ENCODE measurements around the gene EDN1.

The EDN1 gene

DNA sequence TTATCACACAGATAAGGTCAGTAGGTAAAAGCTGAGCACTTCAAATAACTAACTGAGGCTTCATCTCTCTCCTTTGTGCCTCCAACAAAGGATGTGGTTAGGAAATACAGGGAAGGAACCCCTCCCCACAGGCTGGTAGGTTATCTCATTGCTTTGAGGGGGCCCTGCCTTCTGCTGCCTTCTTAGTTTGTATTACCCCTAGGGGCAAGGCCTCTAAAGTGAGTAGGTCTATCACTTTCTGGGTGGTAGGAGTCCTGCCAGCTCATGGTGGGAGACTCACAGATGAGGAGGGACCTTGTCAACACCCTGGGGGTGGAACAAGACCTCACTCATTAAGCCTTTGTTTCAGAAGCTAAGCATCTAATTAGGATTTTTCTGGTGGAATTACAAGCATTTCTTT is 34.6 kb downstream of the EDN1 start:
- POLR2A ChIA-PET = no interaction called here
- no peak for DNase-seq (ENCODE audit: extremely low spot score)
- CTCF ChIA-PET = interaction anchor here (1.0 to 2.1 kb wide), 4 partner anchors 11 to 670 kb away, joined by 3 to 7 read pairs (median 4); partner anchors contain the start of gene EDN1
- no peak for TF ChIP-seq CTCF (IDR thresholded peaks at IDR 0.05; ENCODE audit: control extremely low read depth, extremely low read depth, low read depth, missing control alignments)

DNA sequence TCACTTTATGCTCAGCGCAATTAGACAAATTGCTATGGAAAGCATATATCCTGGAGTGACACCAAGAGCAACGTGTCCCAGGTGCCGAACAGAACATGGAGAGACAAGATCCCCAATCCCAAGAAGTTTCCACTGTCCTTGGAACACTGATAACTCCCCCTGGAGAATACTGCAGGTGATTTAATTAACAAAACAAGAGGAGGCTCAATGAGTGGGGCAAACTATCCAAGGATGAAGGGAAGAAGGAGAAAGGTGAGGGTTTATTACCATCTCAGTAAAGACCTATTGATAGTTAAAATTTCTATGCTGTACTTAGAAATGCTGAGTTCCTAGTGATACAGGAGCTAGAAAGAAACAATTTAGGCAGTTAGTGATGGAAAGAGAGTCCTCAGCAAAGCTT is 35.7 kb downstream of the EDN1 start:
- TF ChIP-seq CTCF (IDR thresholded peaks at IDR 0.05; ENCODE audit: control extremely low read depth, extremely low read depth, low read depth, missing control alignments) = no peak
- DNase-seq (ENCODE audit: extremely low spot score) = no peak
- POLR2A ChIA-PET = no interaction called here
- CTCF ChIA-PET = interaction anchor here (1.1 to 1.5 kb wide), 3 partner anchors 9 to 36 kb away, joined by 3 to 5 read pairs (median 4); no protein-coding TSS in a partner anchor

- POLR2A ChIA-PET = no interaction called here
- no peak for DNase-seq (ENCODE audit: extremely low spot score)
- CTCF ChIA-PET = no interaction called here
- TF ChIP-seq CTCF (IDR thresholded peaks at IDR 0.05; ENCODE audit: control extremely low read depth, extremely low read depth, low read depth, missing control alignments) = no peak
Measured at GRCh38 chr6:12327391-12327790, 37.2 kb downstream of the EDN1 start.

- no peak for DNase-seq (ENCODE audit: extremely low spot score)
- ChIA-PET CTCF (interaction anchor here (1.7 kb wide), 1 partner anchor 27 kb away, joined by 4 read pairs; no protein-coding TSS in a partner anchor), POLR2A (no interaction called here)
- TF ChIP-seq CTCF (IDR thresholded peaks at IDR 0.05; ENCODE audit: control extremely low read depth, extremely low read depth, low read depth, missing control alignments) = no peak
Measured at GRCh38 chr6:12327988-12328387, 37.8 kb downstream of the EDN1 start.

DNA sequence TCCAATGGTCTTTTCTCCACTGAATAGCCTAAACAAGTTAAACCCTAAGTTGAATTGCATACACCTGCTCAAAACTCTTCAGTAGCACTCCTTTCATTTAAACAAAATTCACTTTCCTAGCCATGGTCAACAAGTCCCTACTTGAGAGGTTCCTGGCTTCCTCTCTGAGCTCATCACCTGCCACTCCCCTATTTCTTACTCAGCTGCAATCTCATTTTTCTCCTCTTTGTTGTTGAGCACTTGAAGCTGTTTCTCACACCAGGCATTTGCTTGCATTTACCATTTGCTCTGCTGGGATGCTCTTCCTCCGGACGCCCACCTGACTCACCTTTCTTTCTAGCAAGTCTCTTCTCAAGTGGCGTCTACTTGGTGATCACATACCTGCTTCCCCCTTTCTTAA is 38.5 kb downstream of the EDN1 start:
- no peak for TF ChIP-seq CTCF (IDR thresholded peaks at IDR 0.05; ENCODE audit: control extremely low read depth, extremely low read depth, low read depth, missing control alignments)
- DNase-seq (ENCODE audit: extremely low spot score) = no peak
- POLR2A ChIA-PET = no interaction called here
- CTCF ChIA-PET = interaction anchor here (0.9 to 1.7 kb wide), 4 partner anchors 19 to 34 kb away, joined by 3 to 4 read pairs (median 4); no protein-coding TSS in a partner anchor

- TF ChIP-seq CTCF (IDR thresholded peaks at IDR 0.05; ENCODE audit: control extremely low read depth, extremely low read depth, low read depth, missing control alignments) = no peak
- ChIA-PET CTCF (interaction anchor here (0.8 to 2.4 kb wide), 5 partner anchors 17 to 173 kb away, joined by 3 to 6 read pairs (median 4); partner anchors contain the start of gene EDN1), POLR2A (no interaction called here)
- no peak for DNase-seq (ENCODE audit: extremely low spot score)
Measured at GRCh38 chr6:12331474-12331873, 41.3 kb downstream of the EDN1 start.
